G401 (cell line): ENCODE results near the gene BCO1. TPM values are rescaled to one million over a fixed set of nuclear protein-coding genes. Genes with fewer than 3 reads are reported as not detected.

Experiments
- DNase-seq: peaks from one replicate; pipeline ENCODE4 v3.0.0-alpha.2; 2015; ENCODE audit warnings: low spot score
- in situ Hi-C: cut with HindIII; loops from 2 replicates; pipeline ENCODE4 v1.10.0; 2016; ENCODE audit warnings: low sequenced_read_pairs, mixed read lengths
- total RNA-seq: library from RNA; depleted of rRNA; stranded (reverse); fragments of >200 nt; shearing (Covaris generic); gene quantifications from 2 replicates; pipeline ENCODE4 v1.2.3, GENCODE V29; 2014

Gene BCO1
- total RNA-seq, 1 experiment from 2014 or later, result not detected

GRCh38 chr16:81227785-81228184 lies 10.7 kb upstream of the BCO1 start:
- DNase-seq, result no peak

GRCh38 chr16:81229811-81230210 lies 8.7 kb upstream of the BCO1 start:
- in situ Hi-C loops, result no loop called here
- no peak for DNase-seq

More at GRCh38 chr16:81227785-81228184, 10.7 kb upstream of the BCO1 start:
- in situ Hi-C loops, result no loop called here

GRCh38 chr16:81231014-81231413 lies 7.5 kb upstream of the BCO1 start:
- DNase-seq, result no peak
- in situ Hi-C loops, result no loop called here

GRCh38 chr16:81232740-81233367 lies 5.6 kb upstream of the BCO1 start:
- in situ Hi-C loops, result no loop called here
- no peak for DNase-seq

- in situ Hi-C loops, result no loop called here
Observed at GRCh38 chr16:81237282-81237681, 1.2 kb upstream of the BCO1 start.

GRCh38 chr16:81237942-81238295 lies 570 bp upstream of the BCO1 start:
- in situ Hi-C loops, result no loop called here
- DNase-seq, result no peak

More at GRCh38 chr16:81237282-81237681, 1.2 kb upstream of the BCO1 start:
- no peak for DNase-seq

GRCh38 chr16:81239367-81240121 lies 1.1 kb downstream of the BCO1 start:
- in situ Hi-C loops, result no loop called here
- DNase-seq, result no peak

GRCh38 chr16:81241706-81242105 lies 3.2 kb downstream of the BCO1 start:
- in situ Hi-C loops, result no loop called here
- DNase-seq, result no peak

- in situ Hi-C loops, result no loop called here
- DNase-seq, result no peak
Observed at GRCh38 chr16:81242977-81243618, 4.6 kb downstream of the BCO1 start.

GRCh38 chr16:81243942-81244341 lies 5.5 kb downstream of the BCO1 start:
- DNase-seq, result no peak

GRCh38 chr16:81251871-81252270 lies 13.4 kb downstream of the BCO1 start:
- DNase-seq, result no peak
- in situ Hi-C loops, result no loop called here

More at GRCh38 chr16:81243942-81244341, 5.5 kb downstream of the BCO1 start:
- in situ Hi-C loops, result no loop called here

- in situ Hi-C loops, result no loop called here
- no peak for DNase-seq
Observed at GRCh38 chr16:81253141-81253540, 14.7 kb downstream of the BCO1 start.

GRCh38 chr16:81254922-81255526 lies 16.5 kb downstream of the BCO1 start:
- DNase-seq, result no peak
- in situ Hi-C loops, result no loop called here

- in situ Hi-C loops, result no loop called here
Observed at GRCh38 chr16:81259916-81260315, 21.4 kb downstream of the BCO1 start.

GRCh38 chr16:81261049-81261648 lies 22.7 kb downstream of the BCO1 start:
- DNase-seq, result no peak
- in situ Hi-C loops, result no loop called here

More at GRCh38 chr16:81259916-81260315, 21.4 kb downstream of the BCO1 start:
- no peak for DNase-seq

GRCh38 chr16:81263470-81264220 lies 25.2 kb downstream of the BCO1 start:
- in situ Hi-C loops, result no loop called here

GRCh38 chr16:81264386-81264785 lies 25.9 kb downstream of the BCO1 start:
- DNase-seq, result no peak
- in situ Hi-C loops, result no loop called here

More at GRCh38 chr16:81263470-81264220, 25.2 kb downstream of the BCO1 start:
- DNase-seq, result peak; percentile 2

- DNase-seq, result no peak
- in situ Hi-C loops, result no loop called here
Observed at GRCh38 chr16:81265052-81265451, 26.6 kb downstream of the BCO1 start.
